GDM1 (cell line): ENCODE results near the gene FMNL1.
A peak's percentile ranks its signal among the peaks of the same experiment; 100 is the strongest.
"Not testable (repeated sequence)": the region's sequence is repeated elsewhere in the genome, so short reads cannot be mapped to it uniquely, and the experiment has no call there.

Experiments
- DNase-seq: peaks from one replicate; lab custom pipeline; 2025; lab: John Stamatoyannopoulos, UW

The FMNL1 gene

GRCh38 chr17:45234641-45235415, 13.1 kb downstream of the FMNL1 start:
- peak; percentile 8 for DNase-seq

GRCh38 chr17:45235416-45236281, 14.0 kb downstream of the FMNL1 start:
- DNase-seq: peak; percentile 70

DNA sequence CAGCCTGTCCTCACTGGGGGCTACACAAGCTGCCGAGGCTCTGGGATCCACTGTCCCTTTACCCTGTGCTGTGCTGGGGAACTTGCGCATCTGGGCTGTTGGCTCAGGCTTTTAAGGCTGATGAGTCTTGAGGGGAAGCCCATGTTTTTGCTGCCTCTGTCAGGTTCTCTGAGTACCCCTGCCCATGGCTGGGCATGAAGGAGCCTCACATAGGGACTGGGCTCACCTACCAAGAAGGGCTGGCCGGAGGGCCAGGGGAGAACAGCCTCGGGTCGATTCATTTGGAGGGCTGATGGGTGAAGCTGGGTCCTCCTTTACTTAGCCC, 14.6 kb downstream of the FMNL1 start:
- DNase-seq: no peak

GRCh38 chr17:45237686-45238085, 16.0 kb downstream of the FMNL1 start:
- no peak for DNase-seq

DNA sequence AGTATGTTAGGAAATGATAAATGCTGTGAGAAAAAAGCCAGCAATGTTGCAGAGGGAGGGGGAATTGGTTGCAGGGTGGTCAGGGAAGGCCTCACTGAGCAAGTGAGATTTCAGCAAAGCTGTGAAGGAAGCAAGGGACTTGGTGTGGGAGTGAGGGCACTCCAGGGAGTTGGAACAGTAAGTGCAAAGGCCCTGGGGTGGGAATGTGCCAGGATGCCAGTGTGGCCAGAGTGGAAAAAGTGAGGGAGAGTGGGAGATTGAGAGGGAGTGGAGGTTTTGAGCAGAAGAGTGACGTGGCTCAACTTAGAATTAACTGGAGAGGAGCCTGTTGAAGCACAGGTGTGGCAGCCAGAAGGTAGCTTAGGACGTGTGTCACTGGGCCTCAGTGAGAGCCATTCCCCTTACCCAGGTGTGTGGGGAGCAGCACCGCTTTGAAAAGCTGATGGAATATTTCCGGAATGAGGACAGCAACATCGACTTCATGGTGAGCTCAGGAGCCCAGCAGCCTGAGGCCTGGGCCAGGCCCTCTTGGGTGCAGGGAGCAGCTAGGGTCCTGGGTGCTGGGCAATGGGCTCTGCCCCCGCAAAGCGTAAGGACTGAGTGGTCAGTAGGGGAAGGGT, 16.6 kb downstream of the FMNL1 start:
- no peak for DNase-seq

DNA sequence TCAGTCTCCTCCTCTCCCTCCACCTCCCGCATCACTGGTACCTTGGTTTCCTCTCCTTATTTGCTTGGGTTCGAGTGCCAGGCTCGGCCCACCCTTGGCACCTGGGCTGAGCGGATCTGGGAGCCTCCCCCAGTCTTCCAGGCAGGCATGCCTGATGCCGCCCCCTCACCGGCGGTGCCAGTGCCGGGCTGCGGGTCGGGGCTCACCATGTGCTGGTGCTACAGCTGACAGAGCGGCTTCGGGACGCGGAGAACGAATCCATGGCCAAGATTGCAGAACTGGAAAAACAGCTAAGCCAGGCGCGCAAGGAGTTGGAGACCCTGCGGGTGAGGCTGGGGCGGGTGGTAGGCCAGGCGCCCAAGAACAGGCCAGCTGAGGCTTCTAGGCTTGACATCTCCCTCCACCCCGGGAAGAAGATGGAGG, 19.2 kb downstream of the FMNL1 start:
- DNase-seq: no peak

DNA sequence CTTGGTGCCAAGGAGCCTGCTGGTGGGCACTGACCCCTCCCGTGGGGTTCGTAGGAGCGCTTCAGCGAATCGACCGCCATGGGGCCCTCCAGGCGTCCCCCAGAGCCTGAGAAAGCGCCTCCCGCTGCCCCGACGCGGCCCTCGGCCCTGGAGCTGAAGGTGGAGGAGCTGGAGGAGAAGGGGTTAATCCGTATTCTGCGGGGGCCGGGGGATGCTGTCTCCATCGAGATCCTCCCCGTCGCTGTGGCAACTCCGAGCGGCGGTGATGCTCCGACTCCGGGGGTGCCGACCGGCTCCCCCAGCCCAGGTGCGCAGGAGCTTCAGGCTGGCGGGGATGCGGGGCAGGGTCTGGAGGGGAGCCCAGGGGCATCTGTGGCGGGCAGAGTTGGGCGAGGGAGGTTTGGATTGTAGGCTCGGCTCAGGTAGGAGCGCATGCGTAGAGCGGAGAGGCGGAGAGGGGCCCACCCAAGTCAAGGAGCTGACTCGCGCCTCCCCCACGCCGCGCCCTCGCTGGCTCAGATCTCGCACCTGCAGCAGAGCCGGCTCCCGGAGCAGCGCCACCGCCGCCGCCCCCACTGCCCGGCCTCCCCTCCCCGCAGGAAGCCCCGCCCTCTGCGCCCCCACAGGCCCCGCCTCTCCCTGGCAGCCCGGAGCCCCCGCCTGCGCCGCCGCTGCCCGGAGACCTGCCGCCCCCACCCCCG, 19.8 kb downstream of the FMNL1 start:
- no peak for DNase-seq

DNA sequence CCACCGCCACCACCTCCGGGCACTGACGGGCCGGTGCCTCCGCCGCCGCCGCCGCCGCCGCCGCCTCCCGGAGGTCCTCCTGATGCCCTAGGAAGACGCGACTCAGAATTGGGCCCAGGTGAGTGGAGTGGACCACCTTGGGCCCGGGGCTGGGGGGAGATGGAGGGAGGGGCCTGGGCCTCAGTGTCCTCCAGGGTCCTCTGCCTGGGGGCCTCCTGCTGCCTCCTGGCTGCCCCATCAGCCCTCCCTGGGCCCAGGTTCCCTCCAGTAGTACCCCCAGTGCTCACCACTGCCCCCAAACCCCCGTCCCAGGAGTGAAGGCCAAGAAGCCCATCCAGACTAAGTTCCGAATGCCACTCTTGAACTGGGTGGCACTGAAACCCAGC, 20.3 kb downstream of the FMNL1 start:
- no peak for DNase-seq

- no peak for DNase-seq
These were observed 22.1 kb downstream of the FMNL1 start for GRCh38 chr17:45243750-45244149.

GRCh38 chr17:45244725-45245656, 23.3 kb downstream of the FMNL1 start:
- no peak for DNase-seq

GRCh38 chr17:45246338-45246737, 24.7 kb downstream of the FMNL1 start:
- no peak for DNase-seq

DNA sequence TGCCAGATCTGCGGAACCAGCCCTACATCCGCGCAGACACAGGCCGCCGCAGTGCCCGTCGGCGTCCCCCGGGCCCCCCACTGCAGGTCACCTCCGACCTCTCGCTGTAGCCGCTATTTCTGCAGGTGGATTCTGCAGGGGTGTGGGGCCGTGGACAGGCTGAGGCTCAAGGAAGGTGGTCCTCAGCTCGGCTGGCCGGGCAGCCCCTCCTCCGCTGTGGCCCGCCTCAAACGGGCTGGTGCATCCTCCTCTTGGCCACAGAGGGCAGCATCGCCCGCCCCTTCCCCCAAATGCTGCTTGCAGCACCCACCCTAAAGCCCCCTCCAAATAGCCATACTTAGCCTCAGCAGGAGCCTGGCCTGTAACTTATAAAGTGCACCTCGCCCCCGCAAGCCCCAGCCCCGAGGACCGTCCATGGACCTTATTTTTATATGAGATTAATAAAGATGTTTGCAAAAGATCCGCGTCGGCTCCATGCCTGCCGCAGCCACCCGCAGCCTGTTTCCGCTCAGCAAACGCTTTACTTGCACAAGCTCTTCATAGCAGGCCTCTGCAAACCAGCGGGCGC, 25.3 kb downstream of the FMNL1 start:
- DNase-seq: no peak

GRCh38 chr17:45247429-45248131, 25.9 kb downstream of the FMNL1 start:
- DNase-seq: no peak

- no peak for DNase-seq
These were observed 26.7 kb downstream of the FMNL1 start for GRCh38 chr17:45248132-45248957.

DNA sequence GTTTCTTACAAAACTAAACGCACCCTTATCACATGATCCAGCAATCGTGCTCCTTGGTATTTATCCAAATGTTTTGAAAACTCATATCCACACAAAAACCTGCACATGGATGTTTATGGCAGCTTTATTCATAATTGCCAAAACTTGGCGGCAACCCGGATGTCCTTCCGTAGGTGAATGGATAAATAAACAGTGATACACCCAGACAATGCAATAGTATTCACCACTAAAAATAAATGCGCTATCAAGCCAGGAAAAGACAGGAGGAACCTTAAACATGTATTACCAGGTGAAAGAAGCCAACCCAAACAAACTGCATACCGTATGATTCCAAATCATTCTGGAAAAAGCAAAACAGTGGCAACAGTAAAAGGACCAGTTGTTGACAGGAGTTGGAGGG, 30.2 kb downstream of the FMNL1 start:
- DNase-seq: no peak

- not testable (repeated sequence) for DNase-seq
These were observed 31.6 kb downstream of the FMNL1 start for GRCh38 chr17:45253237-45253636.

DNA sequence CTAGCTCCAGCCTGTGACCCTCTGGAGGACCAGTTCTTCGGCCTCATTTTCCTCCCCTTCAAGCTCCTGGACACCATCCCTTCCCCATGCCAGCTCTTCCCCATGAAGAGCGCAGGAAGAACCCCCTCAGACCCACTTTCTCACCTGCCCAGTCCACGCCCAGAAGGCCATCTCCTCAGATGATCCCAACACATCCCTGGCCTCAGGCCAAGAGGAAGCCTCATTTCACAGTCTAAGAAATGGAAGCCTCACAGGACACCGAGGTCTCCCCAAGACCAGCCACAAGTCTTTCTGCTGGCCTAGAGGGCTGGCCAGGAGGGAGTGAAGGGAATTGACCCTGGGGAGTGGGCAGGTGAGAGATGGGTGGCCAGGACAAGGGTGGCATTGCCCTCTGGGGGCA, 32.2 kb downstream of the FMNL1 start:
- no peak for DNase-seq

- DNase-seq: no peak
These were observed 33.7 kb downstream of the FMNL1 start for GRCh38 chr17:45255358-45255757.
